ENCODE results near the gene CAB39L.

The CAB39L gene

DNA sequence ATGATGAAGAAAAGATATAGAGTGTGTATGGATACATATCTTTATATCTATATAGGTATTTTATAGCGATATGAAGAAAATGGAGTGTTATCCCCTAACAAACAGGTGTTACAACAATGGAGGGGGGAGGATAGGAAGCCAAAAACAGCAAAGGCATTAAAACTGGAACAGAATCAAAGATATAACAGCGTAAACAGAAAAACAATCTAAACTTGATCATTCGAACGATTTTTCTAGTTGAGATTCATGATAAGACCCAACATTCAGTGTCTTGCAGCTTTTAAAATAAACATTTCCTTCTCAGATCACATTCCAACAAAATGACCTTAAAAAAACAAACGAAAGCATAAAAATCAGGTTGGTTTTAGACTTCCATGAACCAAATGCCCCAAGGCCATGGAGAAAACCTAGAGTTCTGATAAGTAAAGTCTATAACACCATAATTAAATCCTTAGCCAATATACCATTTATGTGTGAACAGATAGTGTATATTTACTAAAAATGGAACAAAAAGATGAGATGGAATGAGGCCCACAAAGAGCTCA is 55.7 kb downstream of the CAB39L start:
- no peak for DNase-seq
- no peaks in the 10 kb centered on the region for H3K36me3 ChIP-seq
- TF ChIP-seq, protein P1, sequence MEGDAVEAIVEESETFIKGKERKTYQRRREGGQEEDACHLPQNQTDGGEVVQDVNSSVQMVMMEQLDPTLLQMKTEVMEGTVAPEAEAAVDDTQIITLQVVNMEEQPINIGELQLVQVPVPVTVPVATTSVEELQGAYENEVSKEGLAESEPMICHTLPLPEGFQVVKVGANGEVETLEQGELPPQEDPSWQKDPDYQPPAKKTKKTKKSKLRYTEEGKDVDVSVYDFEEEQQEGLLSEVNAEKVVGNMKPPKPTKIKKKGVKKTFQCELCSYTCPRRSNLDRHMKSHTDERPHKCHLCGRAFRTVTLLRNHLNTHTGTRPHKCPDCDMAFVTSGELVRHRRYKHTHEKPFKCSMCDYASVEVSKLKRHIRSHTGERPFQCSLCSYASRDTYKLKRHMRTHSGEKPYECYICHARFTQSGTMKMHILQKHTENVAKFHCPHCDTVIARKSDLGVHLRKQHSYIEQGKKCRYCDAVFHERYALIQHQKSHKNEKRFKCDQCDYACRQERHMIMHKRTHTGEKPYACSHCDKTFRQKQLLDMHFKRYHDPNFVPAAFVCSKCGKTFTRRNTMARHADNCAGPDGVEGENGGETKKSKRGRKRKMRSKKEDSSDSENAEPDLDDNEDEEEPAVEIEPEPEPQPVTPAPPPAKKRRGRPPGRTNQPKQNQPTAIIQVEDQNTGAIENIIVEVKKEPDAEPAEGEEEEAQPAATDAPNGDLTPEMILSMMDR (IDR thresholded peaks at IDR 0.05; ENCODE audit: low read depth, low read length) = no peak
- no peaks in the 10 kb centered on the region; the same call in 1 of the 2 replicates for H3K9me3 ChIP-seq
- H3K27me3 ChIP-seq = no peaks in the 10 kb centered on the region
- H3K4me1 ChIP-seq = no peaks in the 10 kb centered on the region
- no peak overlapping the region for H3K4me3 ChIP-seq (ENCODE audit: low read depth, low read length)

DNA sequence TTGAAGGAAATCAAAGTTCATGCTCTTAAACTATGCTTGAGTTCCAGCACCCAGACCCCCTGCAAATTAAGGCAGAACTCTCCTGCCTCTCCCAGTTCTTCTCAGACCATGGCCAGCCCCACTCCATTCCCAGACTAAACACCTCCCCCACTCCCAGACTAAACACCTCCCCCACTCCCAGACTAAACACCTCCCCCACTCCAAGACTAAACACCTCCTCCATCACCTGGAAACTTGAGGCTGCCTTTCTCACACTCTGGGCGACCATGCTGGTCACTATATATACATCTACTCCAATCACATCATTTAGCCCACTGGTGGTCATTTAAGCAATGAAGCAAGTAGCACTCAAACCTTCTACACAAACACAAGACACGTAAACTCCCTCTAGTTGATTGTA is 57.2 kb downstream of the CAB39L start:
- H3K4me3 ChIP-seq (ENCODE audit: low read depth, low read length) = no peak overlapping the region
- H3K4me1 ChIP-seq = no peaks in the 10 kb centered on the region
- TF ChIP-seq, protein P1 (IDR thresholded peaks at IDR 0.05; ENCODE audit: low read depth, low read length) = no peak
- DNase-seq = no peak
- no peaks in the 10 kb centered on the region for H3K36me3 ChIP-seq
- no peaks in the 10 kb centered on the region; the same call in 1 of the 2 replicates for H3K9me3 ChIP-seq
- no peaks in the 10 kb centered on the region for H3K27me3 ChIP-seq

DNA sequence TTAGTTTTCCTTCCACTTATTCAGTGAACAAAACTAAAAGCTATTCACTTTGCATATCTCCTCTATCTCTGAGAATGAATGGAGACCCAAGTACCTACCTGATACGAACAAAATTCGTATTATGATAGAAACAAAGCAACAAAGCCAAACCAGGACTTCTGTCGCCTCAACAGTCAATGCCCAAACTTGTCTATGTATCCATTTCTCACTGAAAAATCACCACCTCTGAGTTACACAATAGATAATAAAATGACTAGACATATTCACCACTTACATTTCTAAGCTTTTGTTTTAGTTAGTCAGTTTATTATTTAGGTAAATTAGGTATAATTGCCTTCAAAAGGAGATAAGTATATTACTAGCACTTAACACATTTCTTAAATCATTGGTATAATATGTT is 67.7 kb downstream of the CAB39L start:
- H3K36me3 ChIP-seq = no peaks in the 10 kb centered on the region
- H3K9me3 ChIP-seq = no peaks in the 10 kb centered on the region
- peaks cover 2% of the 10 kb centered on the region; the same call in 1 of the 2 replicates for H3K4me1 ChIP-seq
- no peaks in the 10 kb centered on the region for H3K27me3 ChIP-seq
- TF ChIP-seq, protein P1 (IDR thresholded peaks at IDR 0.05; ENCODE audit: low read depth, low read length) = no peak
- H3K4me3 ChIP-seq (ENCODE audit: low read depth, low read length) = no peak overlapping the region
- DNase-seq = no peak

DNA sequence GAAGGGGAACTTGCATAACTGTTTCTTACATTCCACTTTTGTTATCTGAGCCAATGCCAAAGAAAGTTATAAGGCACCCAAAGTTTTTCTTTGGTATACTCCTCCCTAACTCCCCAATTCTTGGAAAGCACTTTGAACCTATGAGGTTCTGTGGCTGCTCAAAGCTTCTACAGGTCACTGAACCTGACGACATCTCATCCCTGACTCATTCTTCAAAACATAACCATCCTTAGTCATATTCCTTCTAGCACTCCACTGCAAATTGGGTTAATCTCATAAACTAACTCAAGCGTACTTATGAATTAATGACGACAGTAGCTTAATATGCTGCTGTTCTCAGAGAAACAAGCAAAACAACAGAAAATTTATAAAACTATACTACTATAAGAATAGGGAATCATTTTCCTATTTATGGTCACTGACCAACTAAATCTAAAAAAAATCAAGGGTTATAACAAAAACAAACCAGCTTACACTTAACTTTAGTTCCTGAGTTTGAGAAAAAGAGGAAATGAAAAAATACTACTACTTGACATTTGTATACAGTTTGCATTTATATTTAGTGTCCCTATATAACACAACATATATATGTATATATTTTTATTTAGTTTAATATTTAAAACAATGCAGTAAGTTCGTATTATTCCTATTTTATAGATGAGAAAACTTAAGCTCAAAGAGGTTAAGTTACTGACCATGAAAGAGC is 69.1 kb downstream of the CAB39L start:
- Histone ChIP-seq H3K36me3 (no peaks in the 10 kb centered on the region), H3K4me3 (ENCODE audit: low read depth, low read length) (no peak overlapping the region), H3K9me3 (no peaks in the 10 kb centered on the region), H3K27me3 (no peaks in the 10 kb centered on the region), H3K4me1 (peaks cover 2% of the 10 kb centered on the region; the same call in 1 of the 2 replicates)
- TF ChIP-seq, protein P1 (IDR thresholded peaks at IDR 0.05; ENCODE audit: low read depth, low read length) = no peak
- DNase-seq = no peak

DNA sequence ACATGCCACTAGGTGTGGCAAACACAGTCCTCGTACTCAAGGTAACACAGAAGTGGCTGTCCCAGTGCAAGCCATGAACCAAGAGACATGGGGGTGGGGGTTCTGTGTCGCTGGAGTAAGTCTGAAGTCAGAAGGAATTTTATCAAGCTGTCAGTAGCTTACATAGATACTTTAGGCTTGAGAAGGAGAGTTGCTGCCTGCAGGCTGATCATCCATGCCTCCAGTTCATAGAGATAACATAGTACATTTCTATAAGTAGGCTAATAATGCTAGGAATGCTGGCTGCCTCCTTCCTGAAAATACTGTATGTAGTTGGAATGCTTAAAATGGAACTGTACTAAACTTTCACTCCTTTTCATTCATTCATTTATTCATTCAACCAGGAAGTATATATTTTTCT is 70.1 kb downstream of the CAB39L start:
- Histone ChIP-seq H3K27me3 (no peaks in the 10 kb centered on the region), H3K36me3 (no peaks in the 10 kb centered on the region)
- DNase-seq = no peak

More for the DNA sequence above, 70.1 kb downstream of the CAB39L start:
- Histone ChIP-seq H3K4me1 (peaks cover 2% of the 10 kb centered on the region; the same call in 1 of the 2 replicates), H3K4me3 (ENCODE audit: low read depth, low read length) (no peak overlapping the region), H3K9me3 (no peaks in the 10 kb centered on the region)
- TF ChIP-seq, protein P1 (IDR thresholded peaks at IDR 0.05; ENCODE audit: low read depth, low read length) = no peak

All from BE2C (cell line).